HCT116 (cell line): ENCODE measurements around the gene MAVS. TPM values are rescaled to one million over a fixed set of nuclear protein-coding genes. Genes with fewer than 3 reads are reported as not detected.

ENCODE experiments used
- ATAC-seq: fragments of 200-7000 bp; cut with Tn5 transposase; 2 replicates; pipeline ENCODE4 v1.9.1; 2020; ENCODE audit warnings: mild to moderate bottlenecking, moderate library complexity
- BruUV-seq: library from RNA; stranded (reverse); fragments of 400-500 nt; replicated peaks from 2 replicates; lab custom pipeline; 2021; lab: Mats Ljungman, UMichigan
- CTCF ChIA-PET: fragments of 300-600 bp; sonication (Branson Sonifier 250); formaldehyde crosslinking; loops from one replicate; lab custom pipeline; 2021; ENCODE audit warnings: antibody characterized with exemption; lab: Charles Lee
- POLR2A ChIA-PET: fragments of 300-600, 350-600 bp; sonication (Branson Sonifier 250); formaldehyde crosslinking; loops from one replicate; lab custom pipeline; 2021; ENCODE audit warnings: antibody characterized with exemption; lab: Charles Lee
- RAD21 ChIA-PET, 2 experiments: fragments of 300-600 bp; sonication (Branson Sonifier 250); formaldehyde crosslinking; loops; one replicate each; lab custom pipeline; 2023; ENCODE audit warnings: low total read pairs in 2 of 2; ENCODE audit not compliant: uncharacterized antibody in 2 of 2, unreplicated experiment in 2 of 2, low non-redundant PET in 1 of 2; lab: Charles Lee
- DNase-seq: peaks from one replicate; pipeline ENCODE4 v3.0.0-alpha.2; 2010; ENCODE audit warnings: low read depth, low spot score
- H2AFZ ChIP-seq: fragments of 200-600 bp; shearing (Covaris generic), sonication (generic); 2 replicates; pipeline ENCODE4 v1.6.1; 2017; ENCODE audit warnings: low read depth, mixed run types, mixed read lengths, antibody characterized with exemption, low read length; ENCODE audit not compliant: poor library complexity, severe bottlenecking
- H3K27ac ChIP-seq: 2 replicates; pipeline ENCODE4 v1.5.1; 2012; ENCODE audit warnings: low read depth, low read length
- H3K27me3 ChIP-seq: fragments of 200-600 bp; sonication (generic); 2 replicates; pipeline ENCODE4 v1.6.1; 2016; ENCODE audit warnings: mixed run types, low read length, mixed read lengths; ENCODE audit not compliant: insufficient read depth
- H3K36me3 ChIP-seq, 2 experiments: fragments of 200-500 bp in 1 of 2; fragments of 200-600 bp in 1 of 2; sonication (Bioruptor generic) in 1 of 2; sonication (generic) in 1 of 2; 2 replicates each; pipeline versions ENCODE4 v1.5.1 to v1.6.1; 2014 to 2016; ENCODE audit warnings: low read length in 2 of 2, inconsistent platforms in 1 of 2, mixed read lengths in 1 of 2, mixed run types in 1 of 2; ENCODE audit not compliant: insufficient read depth in 2 of 2, control insufficient read depth in 1 of 2
- H3K4me1 ChIP-seq, 2 experiments: fragments of 200-600 bp in 1 of 2; sonication (generic) in 1 of 2; 2 replicates each; pipeline versions ENCODE4 v1.5.1 to v1.6.1; 2012 to 2017; ENCODE audit warnings: low read length in 2 of 2, inconsistent platforms in 1 of 2, mild to moderate bottlenecking in 1 of 2, mixed read lengths in 1 of 2, mixed run types in 1 of 2, moderate library complexity in 1 of 2; ENCODE audit not compliant: insufficient read depth in 2 of 2, control insufficient read depth in 1 of 2
- H3K4me2 ChIP-seq: fragments of 200-600 bp; sonication (generic); 2 replicates; pipeline ENCODE4 v1.6.1; 2017; ENCODE audit warnings: mixed run types, low read length, mixed read lengths
- H3K4me3 ChIP-seq, 2 experiments: fragments of 200-600 bp in 1 of 2; sonication (generic) in 1 of 2; replicated peaks in 1 of 2; 2 replicates each; pipeline ENCODE4 v1.5.1; 2011 to 2016; ENCODE audit warnings: low read length in 2 of 2, control low read depth in 1 of 2, low read depth in 1 of 2, mild to moderate bottlenecking in 1 of 2, mixed read lengths in 1 of 2, mixed run types in 1 of 2
- H3K79me2 ChIP-seq: fragments of 200-600 bp; sonication (generic); 2 replicates; pipeline ENCODE4 v1.6.1; 2017; ENCODE audit warnings: mild to moderate bottlenecking, mixed run types, low read length, moderate library complexity, mixed read lengths; ENCODE audit not compliant: insufficient read depth
- H3K9ac ChIP-seq: fragments of 200-600 bp; sonication (generic); 2 replicates; pipeline ENCODE4 v1.6.1; 2016; ENCODE audit warnings: low read length, mixed read lengths
- H3K9me2 ChIP-seq: fragments of 200-600 bp; sonication (generic), shearing (Covaris generic); 2 replicates; pipeline ENCODE4 v1.6.1; 2017; ENCODE audit warnings: mixed run types, mild to moderate bottlenecking, moderate library complexity; ENCODE audit not compliant: insufficient read depth
- H3K9me3 ChIP-seq, 2 experiments: fragments of 200-500 bp in 1 of 2; fragments of 200-600 bp in 1 of 2; sonication (Bioruptor generic) in 1 of 2; sonication (generic) in 1 of 2; 2 replicates each; pipeline ENCODE4 v1.6.1; 2014 to 2017; ENCODE audit warnings: low read length in 2 of 2, mixed read lengths in 2 of 2, inconsistent platforms in 1 of 2, low read depth in 1 of 2, mild to moderate bottlenecking in 1 of 2, mixed run types in 1 of 2, moderate library complexity in 1 of 2; ENCODE audit not compliant: control insufficient read depth in 1 of 2, insufficient read depth in 1 of 2
- H4K20me1 ChIP-seq: fragments of 200-600 bp; sonication (generic), shearing (Covaris generic); 2 replicates; pipeline ENCODE4 v1.6.1; 2017; ENCODE audit warnings: mixed run types, mild to moderate bottlenecking, moderate library complexity; ENCODE audit not compliant: insufficient read depth
- CEBPB ChIP-seq: IDR thresholded peaks from 2 replicates; pipeline ENCODE4 v1.6.1; 2012; ENCODE audit warnings: low read depth
- EGR1 ChIP-seq: IDR thresholded peaks from 2 replicates; pipeline ENCODE4 v1.6.1; 2012; ENCODE audit warnings: low read depth
- EZH2 ChIP-seq: fragments of 200-600 bp; sonication (generic); IDR thresholded peaks from 2 replicates; pipeline ENCODE4 v1.6.1; 2017; ENCODE audit warnings: antibody characterized with exemption, mixed run types
- EZH2phosphoT487 ChIP-seq: fragments of 200-600 bp; IDR thresholded peaks from 2 replicates; pipeline ENCODE4 v1.6.1; 2018; ENCODE audit warnings: antibody characterized with exemption, borderline replicate concordance
- FOSL1 ChIP-seq: IDR thresholded peaks from 2 replicates; pipeline ENCODE4 v1.6.1; 2012; ENCODE audit warnings: low read depth
- JUND ChIP-seq: IDR thresholded peaks from 2 replicates; pipeline ENCODE4 v1.6.1; 2012
- POLR2A ChIP-seq: IDR thresholded peaks from 2 replicates; pipeline ENCODE4 v1.7.0; 2011; ENCODE audit warnings: borderline replicate concordance; ENCODE audit not compliant: insufficient read depth, insufficient read length; ENCODE audit errors: extremely low read depth
- POLR2AphosphoS5 ChIP-seq: IDR thresholded peaks from 2 replicates; pipeline ENCODE4 v1.6.1; 2011; ENCODE audit warnings: mild to moderate bottlenecking, low read depth, low read length, moderate library complexity
- SRF ChIP-seq: IDR thresholded peaks from 2 replicates; pipeline ENCODE4 v1.6.1; 2012; ENCODE audit warnings: low read depth
- ZNF274 ChIP-seq: fragments of 200-500 bp; sonication (Bioruptor generic); IDR thresholded peaks from 2 replicates; pipeline ENCODE4 v1.6.1; 2014; ENCODE audit warnings: mild to moderate bottlenecking, low read depth, low read length, inconsistent platforms
- intact Hi-C: fragments of 100-400 bp; cut with micrococcal nuclease; formaldehyde crosslinking; loops from 2 replicates; pipeline ENCODE4 v1.10.0; 2022
- total RNA-seq: library from RNA; stranded (reverse); gene quantifications from one replicate; pipeline ENCODE4 v1.2.1, GENCODE V29; 2021; ENCODE audit not compliant: unreplicated experiment
- TF ChIP-seq, protein P1 (sequence below), 3 experiments: fragments of 200-600 bp in 1 of 3; sonication (generic) in 1 of 3; IDR thresholded peaks in 2 of 3; conservative IDR thresholded peaks in 1 of 3; 2 replicates each; pipeline ENCODE4 v1.5.1; 2012 to 2017; ENCODE audit warnings: low read depth in 2 of 3, low read length in 2 of 3, antibody characterized with exemption in 1 of 3, borderline replicate concordance in 1 of 3, control low read depth in 1 of 3, mild to moderate bottlenecking in 1 of 3, mixed read lengths in 1 of 3, mixed run types in 1 of 3, moderate library complexity in 1 of 3; ENCODE audit not compliant: insufficient read depth in 1 of 3
- TF ChIP-seq, protein P2 (sequence below): IDR thresholded peaks from 2 replicates; pipeline ENCODE4 v1.6.1; 2012
- TF ChIP-seq, protein P3 (sequence below): IDR thresholded peaks from 2 replicates; pipeline ENCODE4 v1.6.1; 2011; ENCODE audit warnings: mild to moderate bottlenecking, low read length, moderate library complexity; ENCODE audit not compliant: insufficient replicate concordance; ENCODE audit errors: extremely low read depth

The MAVS gene
- total RNA-seq, 1 experiment from 2014 or later: 60.1 TPM

DNA sequence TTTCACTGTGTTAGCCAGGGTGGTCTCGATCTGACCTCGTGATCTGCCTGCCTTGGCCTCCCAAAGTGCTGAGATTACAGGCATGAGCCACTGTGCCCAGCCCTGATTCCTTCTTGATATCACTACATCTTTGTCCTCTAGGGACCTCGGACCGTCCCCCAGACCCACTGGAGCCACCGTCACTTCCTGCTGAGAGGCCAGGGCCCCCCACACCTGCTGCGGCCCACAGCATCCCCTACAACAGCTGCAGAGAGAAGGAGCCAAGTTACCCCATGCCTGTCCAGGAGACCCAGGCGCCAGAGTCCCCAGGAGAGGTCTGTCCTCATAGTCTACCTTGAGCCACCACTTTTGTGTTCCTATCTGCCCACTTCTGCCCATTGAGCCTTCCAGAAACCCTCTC lies 14.6 kb downstream of the MAVS start:
- POLR2A ChIA-PET: no interaction called here
- CTCF ChIA-PET: no interaction called here
- H3K36me3 ChIP-seq: peaks cover 59 to 71% of the 10 kb centered on the region in 2 experiments

More for the DNA sequence above, 14.6 kb downstream of the MAVS start:
- no peak for DNase-seq
- RAD21 ChIA-PET: no interaction called here
- intact Hi-C loops: no loop called here
- no peak for ATAC-seq
- Histone ChIP-seq H3K9me2 (no peaks in the 10 kb centered on the region), H3K4me1 (no peaks in the 10 kb centered on the region), H3K27ac (no peak overlapping the region), H3K4me3 (no peak overlapping the region), H2AFZ (no peak overlapping the region), H3K79me2 (peaks cover 38% of the 10 kb centered on the region), H3K4me2 (no peak overlapping the region), H4K20me1 (no peaks in the 10 kb centered on the region), H3K9me3 (peaks cover 0 to 7% of the 10 kb centered on the region in 2 experiments; a peak in 1 of 4 replicates), H3K9ac (no peak overlapping the region), H3K27me3 (no peaks in the 10 kb centered on the region)
- BruUV-seq: no TSS peak
- TF ChIP-seq POLR2AphosphoS5: no peak
- no peak for TF ChIP-seq JUND
- TF ChIP-seq CEBPB: no peak
- no peak for TF ChIP-seq EZH2phosphoT487
- TF ChIP-seq, protein P1, sequence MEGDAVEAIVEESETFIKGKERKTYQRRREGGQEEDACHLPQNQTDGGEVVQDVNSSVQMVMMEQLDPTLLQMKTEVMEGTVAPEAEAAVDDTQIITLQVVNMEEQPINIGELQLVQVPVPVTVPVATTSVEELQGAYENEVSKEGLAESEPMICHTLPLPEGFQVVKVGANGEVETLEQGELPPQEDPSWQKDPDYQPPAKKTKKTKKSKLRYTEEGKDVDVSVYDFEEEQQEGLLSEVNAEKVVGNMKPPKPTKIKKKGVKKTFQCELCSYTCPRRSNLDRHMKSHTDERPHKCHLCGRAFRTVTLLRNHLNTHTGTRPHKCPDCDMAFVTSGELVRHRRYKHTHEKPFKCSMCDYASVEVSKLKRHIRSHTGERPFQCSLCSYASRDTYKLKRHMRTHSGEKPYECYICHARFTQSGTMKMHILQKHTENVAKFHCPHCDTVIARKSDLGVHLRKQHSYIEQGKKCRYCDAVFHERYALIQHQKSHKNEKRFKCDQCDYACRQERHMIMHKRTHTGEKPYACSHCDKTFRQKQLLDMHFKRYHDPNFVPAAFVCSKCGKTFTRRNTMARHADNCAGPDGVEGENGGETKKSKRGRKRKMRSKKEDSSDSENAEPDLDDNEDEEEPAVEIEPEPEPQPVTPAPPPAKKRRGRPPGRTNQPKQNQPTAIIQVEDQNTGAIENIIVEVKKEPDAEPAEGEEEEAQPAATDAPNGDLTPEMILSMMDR (IDR thresholded peaks at IDR 0.05 in 2 of 3, conservative IDR thresholded peaks at IDR 0.05 in 1 of 3; ENCODE audit: borderline replicate concordance in 1 of 3, insufficient read depth in 1 of 3, low read depth in 2 of 3, low read length in 2 of 3): no peak
- TF ChIP-seq ZNF274: no peak
- TF ChIP-seq SRF: no peak
- no peak for TF ChIP-seq POLR2A
- TF ChIP-seq, protein P2, sequence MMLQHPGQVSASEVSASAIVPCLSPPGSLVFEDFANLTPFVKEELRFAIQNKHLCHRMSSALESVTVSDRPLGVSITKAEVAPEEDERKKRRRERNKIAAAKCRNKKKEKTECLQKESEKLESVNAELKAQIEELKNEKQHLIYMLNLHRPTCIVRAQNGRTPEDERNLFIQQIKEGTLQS: no peak
- no peak for TF ChIP-seq EZH2
- no peak for TF ChIP-seq FOSL1
- TF ChIP-seq EGR1: no peak
- TF ChIP-seq, protein P3, sequence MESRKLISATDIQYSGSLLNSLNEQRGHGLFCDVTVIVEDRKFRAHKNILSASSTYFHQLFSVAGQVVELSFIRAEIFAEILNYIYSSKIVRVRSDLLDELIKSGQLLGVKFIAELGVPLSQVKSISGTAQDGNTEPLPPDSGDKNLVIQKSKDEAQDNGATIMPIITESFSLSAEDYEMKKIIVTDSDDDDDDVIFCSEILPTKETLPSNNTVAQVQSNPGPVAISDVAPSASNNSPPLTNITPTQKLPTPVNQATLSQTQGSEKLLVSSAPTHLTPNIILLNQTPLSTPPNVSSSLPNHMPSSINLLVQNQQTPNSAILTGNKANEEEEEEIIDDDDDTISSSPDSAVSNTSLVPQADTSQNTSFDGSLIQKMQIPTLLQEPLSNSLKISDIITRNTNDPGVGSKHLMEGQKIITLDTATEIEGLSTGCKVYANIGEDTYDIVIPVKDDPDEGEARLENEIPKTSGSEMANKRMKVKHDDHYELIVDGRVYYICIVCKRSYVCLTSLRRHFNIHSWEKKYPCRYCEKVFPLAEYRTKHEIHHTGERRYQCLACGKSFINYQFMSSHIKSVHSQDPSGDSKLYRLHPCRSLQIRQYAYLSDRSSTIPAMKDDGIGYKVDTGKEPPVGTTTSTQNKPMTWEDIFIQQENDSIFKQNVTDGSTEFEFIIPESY: no peak
